ENCODE data around the gene EMP3. TPM values are rescaled to one million over a fixed set of nuclear protein-coding genes. Genes with fewer than 3 reads are reported as not detected.

EMP3 gene
- total RNA-seq, 3 donors from 2014 or later (not counting 1 experiment from before 2014, with no cell fraction given) = 284 to 342 (median 334) TPM

- peaks cover 57% of the 10 kb centered on the region for H3K4me1 ChIP-seq (ENCODE audit: control insufficient read depth, insufficient read depth, low read length)
- Mint-ChIP-seq H3K9me3 (no peaks in the 10 kb centered on the region), H3K4me1 (peaks cover 49 to 62% of the 10 kb centered on the region in 2 donors), H3K27ac (peak overlapping the region; percentile 99 to 100), H3K27me3 (ENCODE audit: low read depth in 2 of 2) (no peaks in the 10 kb centered on the region), H3K36me3 (no peaks in the 10 kb centered on the region), H3K4me3 (peak overlapping the region; percentile 95)
- no peak for TF ChIP-seq CTCF (IDR thresholded peaks at IDR 0.05)
- under 1% methylated on average over 22 of the region's 22 CpGs for WGBS (ENCODE audit: insufficient coverage)
- intact Hi-C loops (cut with micrococcal nuclease) = loop anchor here (5.0 kb wide), 1 partner anchor 41 kb away; the partner anchor contains the start of genes SYNGR4 and TMEM143
- peak; percentile 87 to 97 for DNase-seq
- peak overlapping the region; percentile 73 for H3K4me3 ChIP-seq (ENCODE audit: low read length)
- peak; percentile 56 to 78 (median 64) for ATAC-seq
- H3K9me3 ChIP-seq (ENCODE audit: control insufficient read depth, insufficient read depth, low read length) = no peaks in the 10 kb centered on the region
- H3K27ac ChIP-seq (ENCODE audit: low read length) = peak overlapping the region; percentile 99
- H3K36me3 ChIP-seq (ENCODE audit: control insufficient read depth, insufficient read depth, low read length) = no peaks in the 10 kb centered on the region
- no peaks in the 10 kb centered on the region for H3K27me3 ChIP-seq (ENCODE audit: control insufficient read depth, insufficient read depth, low read length)
These were observed 4.1 kb upstream of the EMP3 start for GRCh38 chr19:48321372-48321621.

- Mint-ChIP-seq H3K4me1 (peaks cover 55 to 68% of the 10 kb centered on the region in 2 donors), H3K27me3 (ENCODE audit: low read depth in 2 of 2) (no peaks in the 10 kb centered on the region), H3K27ac (peak overlapping the region; percentile 99 to 100), H3K36me3 (no peaks in the 10 kb centered on the region), H3K9me3 (no peaks in the 10 kb centered on the region), H3K4me3 (peak overlapping the region; percentile 95)
- Histone ChIP-seq H3K4me1 (ENCODE audit: control insufficient read depth, insufficient read depth, low read length) (peaks cover 63% of the 10 kb centered on the region), H3K9me3 (ENCODE audit: control insufficient read depth, insufficient read depth, low read length) (no peaks in the 10 kb centered on the region), H3K36me3 (ENCODE audit: control insufficient read depth, insufficient read depth, low read length) (no peaks in the 10 kb centered on the region), H3K27ac (ENCODE audit: low read length) (peak overlapping the region; percentile 99), H3K4me3 (ENCODE audit: low read length) (peak overlapping the region; percentile 73), H3K27me3 (ENCODE audit: control insufficient read depth, insufficient read depth, low read length) (no peaks in the 10 kb centered on the region)
- DNase-seq = peak; percentile 99 to 100
- ATAC-seq = peak; percentile 65 to 91 (median 77)
- WGBS (ENCODE audit: insufficient coverage) = under 1% methylated on average over 60 of the region's 63 CpGs
- intact Hi-C loops (cut with micrococcal nuclease) = loop anchor here (5.0 kb wide), 1 partner anchor 40 kb away; the partner anchor contains the start of genes SYNGR4 and TMEM143
- no peak for TF ChIP-seq CTCF (IDR thresholded peaks at IDR 0.05)
These were observed 3.4 kb upstream of the EMP3 start for GRCh38 chr19:48321622-48322591.

- peak overlapping the region; percentile 85 for H3K4me3 Mint-ChIP-seq
- intact Hi-C loops (cut with micrococcal nuclease) = no loop called here
- WGBS (ENCODE audit: insufficient coverage) = 64% methylated on average over 13 of the region's 15 CpGs
- peaks cover 83 to 84% of the 10 kb centered on the region in 2 donors for H3K4me1 Mint-ChIP-seq
- Histone ChIP-seq H3K9me3 (ENCODE audit: control insufficient read depth, insufficient read depth, low read length) (no peaks in the 10 kb centered on the region), H3K27me3 (ENCODE audit: control insufficient read depth, insufficient read depth, low read length) (no peaks in the 10 kb centered on the region), H3K4me3 (ENCODE audit: low read length) (no peak overlapping the region), H3K27ac (ENCODE audit: low read length) (peak overlapping the region; percentile 60), H3K4me1 (ENCODE audit: control insufficient read depth, insufficient read depth, low read length) (peaks cover 87% of the 10 kb centered on the region), H3K36me3 (ENCODE audit: control insufficient read depth, insufficient read depth, low read length) (peaks cover 30% of the 10 kb centered on the region)
- H3K9me3 Mint-ChIP-seq = no peaks in the 10 kb centered on the region
- H3K36me3 Mint-ChIP-seq = no peaks in the 10 kb centered on the region
- no peak for ATAC-seq
- DNase-seq = peak; percentile 30 to 67
- no peaks in the 10 kb centered on the region for H3K27me3 Mint-ChIP-seq (ENCODE audit: low read depth in 2 of 2)
- TF ChIP-seq CTCF (IDR thresholded peaks at IDR 0.05) = no peak
- peak overlapping the region; percentile 99 to 100 for H3K27ac Mint-ChIP-seq
These were observed 4.0 kb downstream of the EMP3 start for GRCh38 chr19:48329167-48329891.
